Esophagus squamous epithelium (tissue), 4 donors: ENCODE results near the gene FOXK1.

Experiments
- CTCF ChIP-seq, 6 experiments: fragments of 450-650 bp in 4 of 6; fragments of 200-600 bp in 2 of 6; sonication (generic) in 2 of 6; IDR thresholded peaks; one replicate each; pipeline ENCODE4 v1.5.1; 2016 to 2019; ENCODE audit warnings: antibody characterized with exemption in 6 of 6, mild to moderate bottlenecking in 4 of 6, moderate library complexity in 4 of 6
- POLR2A ChIP-seq, 4 donors: fragments of 450-650 bp; IDR thresholded peaks; one replicate each; pipeline ENCODE4 v1.6.1; 2017; ENCODE audit warnings: antibody characterized with exemption in 4 of 4, mild to moderate bottlenecking in 4 of 4, moderate library complexity in 3 of 4

GRCh38 chr7:4744391-4745264 lies 62.5 kb downstream of the FOXK1 start:
- no peak for TF ChIP-seq CTCF (IDR thresholded peaks at IDR 0.05)
- TF ChIP-seq POLR2A (IDR thresholded peaks at IDR 0.05), result peak in 1 of 4 donors; percentile 8
